Ascending aorta (tissue), 2 donors: ENCODE data around the gene EFCAB9. TPM values are rescaled to one million over a fixed set of nuclear protein-coding genes. Genes with fewer than 3 reads are reported as not detected.
A peak's percentile ranks its signal among the peaks of the same experiment; 100 is the strongest.

Experiments
- DNase-seq, 2 donors: peaks; one replicate each; pipeline ENCODE4 v3.0.0-alpha.2; 2019; ENCODE audit warnings: low spot score in 2 of 2
- H3K27ac ChIP-seq, 2 donors: fragments of 200-600 bp; sonication (generic); one replicate each; pipeline ENCODE4 v1.5.1; 2016 to 2017; ENCODE audit warnings: mild to moderate bottlenecking in 1 of 2
- H3K27me3 ChIP-seq: fragments of 200-600 bp; sonication (generic); one replicate; pipeline ENCODE4 v1.5.1; 2017
- H3K36me3 ChIP-seq, 2 donors: fragments of 200-600 bp; sonication (generic); one replicate each; pipeline ENCODE4 v1.5.1; 2016
- H3K4me1 ChIP-seq, 2 donors: fragments of 200-600 bp; sonication (generic); one replicate each; pipeline ENCODE4 v1.5.1; 2016 to 2017; ENCODE audit warnings: mild to moderate bottlenecking in 1 of 2
- H3K4me3 ChIP-seq, 2 donors: fragments of 200-600 bp; sonication (generic); one replicate each; pipeline ENCODE4 v1.5.1; 2016 to 2017; ENCODE audit warnings: mild to moderate bottlenecking in 1 of 2
- H3K9me3 ChIP-seq, 2 donors: fragments of 200-600 bp; sonication (generic); one replicate each; pipeline ENCODE4 v1.5.1; 2016
- intact Hi-C: fragments of 100-400 bp; cut with DNase I; formaldehyde crosslinking; loops from one replicate; pipeline ENCODE4 v1.15.1; 2023
- total RNA-seq: library from RNA; depleted of rRNA; stranded (reverse); fragments of >200 nt; gene quantifications from one replicate; pipeline ENCODE4 v1.1.0, GENCODE V29; 2016
- TF ChIP-seq, protein P1 (sequence below), 3 experiments: fragments of 200-600 bp in 2 of 3; fragments of 450-650 bp in 1 of 3; sonication (generic) in 2 of 3; IDR thresholded peaks; one replicate each; pipeline ENCODE4 v1.5.1; 2016 to 2019; ENCODE audit warnings: antibody characterized with exemption in 3 of 3, mild to moderate bottlenecking in 1 of 3, moderate library complexity in 1 of 3

Gene EFCAB9
- total RNA-seq, 1 donor from 2014 or later, result not detected

DNA sequence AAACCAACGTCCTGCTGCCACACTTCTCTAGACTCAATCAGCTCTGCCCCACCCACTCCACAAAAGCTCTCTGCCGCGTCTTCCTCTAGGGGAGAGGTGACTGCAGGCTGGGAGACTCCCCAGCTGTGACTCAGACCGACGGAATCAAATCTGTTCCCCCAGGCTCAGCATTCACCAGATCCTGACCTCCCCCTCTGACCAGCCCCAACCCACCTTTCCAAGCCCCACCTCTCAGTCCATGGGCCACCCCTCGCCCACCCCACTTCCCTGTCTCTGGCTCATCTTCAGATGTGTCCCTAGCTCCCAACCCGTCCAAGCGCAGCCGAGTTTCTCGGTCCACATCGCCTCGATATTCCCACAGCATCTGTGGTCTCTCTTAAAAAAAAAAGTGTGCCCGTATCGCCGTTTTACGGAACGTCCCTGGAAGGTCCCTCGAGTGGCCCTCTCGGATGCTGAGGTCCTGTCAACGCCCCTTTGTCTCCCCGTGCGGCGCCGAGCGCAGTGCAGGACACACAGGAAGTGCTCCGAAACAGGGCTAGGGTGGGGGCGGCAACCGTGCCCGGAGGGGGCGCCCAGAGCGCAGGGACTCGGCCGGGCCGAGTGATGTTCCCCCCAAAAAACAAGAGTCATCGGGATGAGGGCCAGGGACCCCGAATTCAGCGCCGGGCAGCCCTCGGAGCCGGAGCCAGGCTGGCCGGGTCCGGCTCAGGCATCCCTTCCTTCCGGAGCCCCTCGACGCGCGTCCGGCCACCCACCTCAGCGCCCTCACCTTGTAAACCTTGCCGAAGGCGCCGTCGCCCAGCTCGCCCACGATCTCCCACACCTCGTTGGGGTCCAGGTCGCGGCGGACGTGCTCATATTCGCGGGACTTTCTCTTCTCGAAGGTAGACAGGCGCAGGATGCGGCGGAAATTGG, 6.6 kb upstream of the EFCAB9 start:
- Histone ChIP-seq H3K27ac (peak overlapping the region; percentile 86 to 88), H3K4me1 (peaks cover 0 to 8% of the 10 kb centered on the region in 2 donors), H3K27me3 (no peaks in the 10 kb centered on the region), H3K4me3 (peak overlapping the region; percentile 61 to 80), H3K9me3 (no peaks in the 10 kb centered on the region), H3K36me3 (no peaks in the 10 kb centered on the region)
- DNase-seq, result peak; percentile 48 to 81
- intact Hi-C loops, result loop anchor here (1.0 to 10.0 kb wide), 7 partner anchors 80 to 870 kb away; partner anchors contain the start of genes CREBRF, FBXW11, FGF18 and SH3PXD2B
- TF ChIP-seq, protein P1, sequence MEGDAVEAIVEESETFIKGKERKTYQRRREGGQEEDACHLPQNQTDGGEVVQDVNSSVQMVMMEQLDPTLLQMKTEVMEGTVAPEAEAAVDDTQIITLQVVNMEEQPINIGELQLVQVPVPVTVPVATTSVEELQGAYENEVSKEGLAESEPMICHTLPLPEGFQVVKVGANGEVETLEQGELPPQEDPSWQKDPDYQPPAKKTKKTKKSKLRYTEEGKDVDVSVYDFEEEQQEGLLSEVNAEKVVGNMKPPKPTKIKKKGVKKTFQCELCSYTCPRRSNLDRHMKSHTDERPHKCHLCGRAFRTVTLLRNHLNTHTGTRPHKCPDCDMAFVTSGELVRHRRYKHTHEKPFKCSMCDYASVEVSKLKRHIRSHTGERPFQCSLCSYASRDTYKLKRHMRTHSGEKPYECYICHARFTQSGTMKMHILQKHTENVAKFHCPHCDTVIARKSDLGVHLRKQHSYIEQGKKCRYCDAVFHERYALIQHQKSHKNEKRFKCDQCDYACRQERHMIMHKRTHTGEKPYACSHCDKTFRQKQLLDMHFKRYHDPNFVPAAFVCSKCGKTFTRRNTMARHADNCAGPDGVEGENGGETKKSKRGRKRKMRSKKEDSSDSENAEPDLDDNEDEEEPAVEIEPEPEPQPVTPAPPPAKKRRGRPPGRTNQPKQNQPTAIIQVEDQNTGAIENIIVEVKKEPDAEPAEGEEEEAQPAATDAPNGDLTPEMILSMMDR (IDR thresholded peaks at IDR 0.05), result no peak

GRCh38 chr5:172188033-172188892, 5.7 kb upstream of the EFCAB9 start, which contains the start of gene STK10:
STK10 (minus strand) TSS chr5:172188224; CDS start chr5:172188042, 182 bp downstream.
- H3K27ac ChIP-seq, result peak within 1 kb of the TSS; percentile 86 to 88
- intact Hi-C loops, result loop anchor here (1.0 to 10.0 kb wide), 7 partner anchors 81 to 869 kb away; partner anchors contain the start of genes CREBRF, FBXW11, FGF18 and SH3PXD2B

DNA sequence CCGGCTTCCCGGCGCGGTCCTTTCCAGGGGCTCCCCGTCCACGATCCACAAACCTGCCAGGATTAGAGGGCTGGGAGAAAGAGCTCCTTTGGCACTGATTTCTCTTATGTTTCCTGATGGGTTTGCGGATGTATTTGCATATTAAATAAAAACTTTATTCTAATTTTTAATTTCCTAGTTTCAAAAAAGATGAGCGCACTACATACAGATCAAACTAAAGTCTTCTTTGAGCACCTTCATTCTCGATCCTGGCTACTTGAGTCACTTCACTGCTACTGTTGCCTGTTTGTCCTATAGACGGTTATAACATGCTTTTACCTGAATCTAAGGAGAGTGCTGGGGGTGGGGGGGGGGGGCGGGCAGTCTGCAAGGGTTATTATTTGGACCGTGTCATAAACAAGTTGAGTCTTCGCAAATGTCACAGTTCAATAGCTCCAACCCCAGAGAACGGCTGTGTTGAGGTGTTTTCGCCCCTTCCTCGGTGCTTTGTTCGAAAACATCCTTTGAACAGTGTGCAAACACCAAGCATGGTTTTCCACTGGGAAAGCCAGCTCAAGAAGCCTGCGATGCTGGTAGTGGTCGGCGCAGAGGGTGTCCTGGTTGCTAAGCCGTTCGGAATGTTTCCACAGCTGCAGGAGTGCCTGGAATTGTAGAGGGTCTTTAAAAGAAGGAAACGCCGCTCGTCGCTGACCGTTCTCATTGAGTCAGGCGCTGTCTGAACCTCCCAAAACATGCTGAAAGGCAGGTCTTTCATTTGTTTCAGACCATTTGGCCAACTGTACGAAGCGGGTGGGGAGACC, 4.9 kb upstream of the EFCAB9 start:
- TF ChIP-seq, protein P1 (IDR thresholded peaks at IDR 0.05), result no peak
- Histone ChIP-seq H3K27me3 (no peaks in the 10 kb centered on the region), H3K4me3 (peak overlapping the region; percentile 61 to 80), H3K36me3 (no peaks in the 10 kb centered on the region), H3K4me1 (peaks cover 0 to 8% of the 10 kb centered on the region in 2 donors), H3K9me3 (no peaks in the 10 kb centered on the region), H3K27ac (no peak overlapping the region)
- peak in 1 of 2 donors; percentile 51 for DNase-seq
- intact Hi-C loops, result loop anchor here (1.0 to 10.0 kb wide), 7 partner anchors 82 to 868 kb away; partner anchors contain the start of genes CREBRF, FBXW11, FGF18 and SH3PXD2B

More at GRCh38 chr5:172188033-172188892, 5.7 kb upstream of the EFCAB9 start, which contains the start of gene STK10:
- peak within 1 kb of the TSS; percentile 61 to 80 for H3K4me3 ChIP-seq
- H3K4me1 ChIP-seq, result peaks cover 0 to 8% of the 10 kb centered on the region in 2 donors
- H3K9me3 ChIP-seq, result no peaks in the 10 kb centered on the region
- no peaks in the 10 kb centered on the region for H3K27me3 ChIP-seq
- DNase-seq, result peak; percentile 70 to 95
- H3K36me3 ChIP-seq, result no peaks in the 10 kb centered on the region
- TF ChIP-seq, protein P1 (IDR thresholded peaks at IDR 0.05), result peak; percentile 91 to 94 (median 92)

DNA sequence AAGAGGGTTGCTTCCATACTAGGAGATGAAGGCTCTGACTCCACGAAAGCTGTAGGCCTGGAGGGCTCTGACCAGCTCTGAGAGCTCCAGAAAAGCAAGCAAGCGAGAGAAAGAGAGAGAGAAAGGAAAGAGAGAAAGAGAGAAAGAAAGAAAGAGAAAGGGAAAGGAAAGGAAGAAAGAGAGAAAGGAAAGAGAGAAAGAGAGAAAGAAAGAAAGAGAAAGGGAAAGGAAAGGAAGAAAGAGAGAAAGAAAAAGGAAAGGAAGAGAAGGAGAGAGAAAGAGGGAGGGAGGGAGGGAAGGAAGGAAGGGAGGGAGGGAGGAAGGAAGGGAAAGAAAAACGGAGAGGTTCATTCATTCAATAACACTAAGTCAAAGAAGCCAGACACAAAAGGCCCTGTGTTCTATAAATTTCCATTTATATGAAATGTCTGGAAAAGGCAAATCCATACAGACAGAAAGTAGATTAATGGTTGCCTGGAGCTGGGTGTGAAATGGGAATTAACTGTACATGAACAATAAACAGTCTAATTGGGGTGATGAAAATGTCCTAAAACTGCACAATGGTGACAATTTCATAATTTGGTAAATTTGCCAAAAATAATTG, 4.2 kb upstream of the EFCAB9 start:
- H3K27me3 ChIP-seq, result no peaks in the 10 kb centered on the region
- intact Hi-C loops, result loop anchor here (5.0 to 10.0 kb wide), 3 partner anchors 265 to 868 kb away; partner anchors contain the start of genes CREBRF, FGF18 and SH3PXD2B
- H3K36me3 ChIP-seq, result no peaks in the 10 kb centered on the region
- DNase-seq, result no peak
- no peak overlapping the region for H3K27ac ChIP-seq
- TF ChIP-seq, protein P1 (IDR thresholded peaks at IDR 0.05), result no peak
- H3K4me3 ChIP-seq, result no peak overlapping the region
- no peaks in the 10 kb centered on the region for H3K9me3 ChIP-seq
- peaks cover 0 to 8% of the 10 kb centered on the region in 2 donors for H3K4me1 ChIP-seq
